ENCODE results near the gene CD274. TPM values are rescaled to one million over a fixed set of nuclear protein-coding genes. Genes with fewer than 3 reads are reported as not detected.
"Not testable (repeated sequence)": the region's sequence is repeated elsewhere in the genome, so short reads cannot be mapped to it uniquely, and the experiment has no call there.

CD274 gene
- total and polyA plus RNA-seq, 9 donors: 0.34 to 0.96 (median 0.74) TPM

DNA sequence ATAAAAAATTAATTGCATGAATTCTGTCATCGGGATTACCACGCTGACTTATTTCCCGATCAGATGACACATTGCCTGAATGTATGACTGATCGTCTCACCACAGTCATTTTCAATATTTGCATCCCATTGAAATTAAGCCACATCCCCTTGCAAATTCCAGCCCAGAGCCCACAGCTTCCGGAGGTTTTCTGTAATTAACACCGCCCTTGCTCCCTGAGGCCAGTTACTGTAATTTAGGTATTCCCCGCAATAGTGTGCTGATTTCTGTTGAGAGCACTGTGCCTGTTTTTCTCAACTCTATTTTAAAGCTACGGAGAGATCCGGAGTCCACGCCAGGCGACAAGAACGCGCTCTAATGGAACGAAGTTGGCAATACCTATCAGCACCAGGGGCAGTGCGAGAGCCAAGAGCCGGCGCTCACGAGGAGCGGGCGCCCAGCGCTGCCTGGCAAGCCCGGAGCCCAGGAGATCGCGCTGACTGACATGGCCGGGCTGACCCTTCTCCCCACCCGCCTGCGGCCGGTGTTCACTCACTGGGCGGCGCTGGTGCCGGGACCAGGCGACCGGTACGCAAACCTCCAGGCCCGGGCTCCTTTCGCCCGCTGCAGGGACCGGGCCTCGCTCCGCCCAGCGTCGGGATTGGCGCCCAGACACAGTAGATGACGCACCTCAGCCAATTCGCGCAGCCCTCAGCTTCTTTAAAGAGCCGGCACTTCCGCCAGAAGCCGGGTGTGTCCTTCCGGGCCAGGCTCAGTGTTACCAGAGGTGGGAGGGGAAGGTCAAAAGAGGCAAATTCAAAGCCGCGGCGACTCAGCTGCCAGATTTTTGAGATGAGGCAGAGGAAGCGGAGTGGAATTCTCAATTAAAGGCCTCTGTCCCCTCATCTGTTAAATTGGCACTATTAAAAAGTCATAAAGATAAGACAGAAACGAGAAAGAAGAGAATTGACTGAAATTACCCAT is 12.8 kb upstream of the CD274 start, which contains the start of gene PLGRKT:
Gene PLGRKT, minus strand, starts transcription at position 672 of the 963 bp plus-strand sequence. CDS start 5,948 bp downstream, outside the sequence.
- no peaks in the 10 kb centered on the region for H3K9me3 ChIP-seq (replicated peaks; ENCODE audit: control insufficient read depth, low read depth, low read length)
- DNase-seq: peak; percentile 98
- H3K4me1 ChIP-seq (ENCODE audit: control insufficient read depth, insufficient read depth, low read length): peaks cover 13% of the 10 kb centered on the region
- no peaks in the 10 kb centered on the region for H3K27me3 ChIP-seq (ENCODE audit: control insufficient read depth, insufficient read depth, low read length)
- H3K36me3 ChIP-seq (ENCODE audit: control insufficient read depth, insufficient read depth, low read length): peaks cover 13% of the 10 kb centered on the region
- WGBS (ENCODE audit: insufficient coverage): under 1% methylated on average over 49 of the region's 55 CpGs
- peak within 1 kb of the TSS; percentile 94 for H3K27ac ChIP-seq (ENCODE audit: low read length)
- peak within 1 kb of the TSS; percentile 87 for H3K4me3 ChIP-seq (ENCODE audit: low read length)

GRCh38 chr9:5438301-5439162 is 11.8 kb upstream of the CD274 start:
- peak; percentile 43 for DNase-seq
- 66% methylated on average over 17 of the region's 21 CpGs for WGBS (ENCODE audit: insufficient coverage)
- H3K36me3 ChIP-seq (ENCODE audit: control insufficient read depth, insufficient read depth, low read length): peaks cover 13% of the 10 kb centered on the region
- H3K27ac ChIP-seq (ENCODE audit: low read length): peak overlapping the region; percentile 94
- H3K4me3 ChIP-seq (ENCODE audit: low read length): peak overlapping the region; percentile 87
- H3K27me3 ChIP-seq (ENCODE audit: control insufficient read depth, insufficient read depth, low read length): no peaks in the 10 kb centered on the region
- H3K4me1 ChIP-seq (ENCODE audit: control insufficient read depth, insufficient read depth, low read length): peaks cover 13% of the 10 kb centered on the region
- H3K9me3 ChIP-seq (replicated peaks; ENCODE audit: control insufficient read depth, low read depth, low read length): no peaks in the 10 kb centered on the region

- 75% methylated on average over 2 of the region's 3 CpGs for WGBS (ENCODE audit: insufficient coverage)
- no peak overlapping the region for H3K27ac ChIP-seq (ENCODE audit: low read length)
- no peaks in the 10 kb centered on the region for H3K27me3 ChIP-seq (ENCODE audit: control insufficient read depth, insufficient read depth, low read length)
- H3K4me1 ChIP-seq (ENCODE audit: control insufficient read depth, insufficient read depth, low read length): peaks cover 13% of the 10 kb centered on the region
- H3K36me3 ChIP-seq (ENCODE audit: control insufficient read depth, insufficient read depth, low read length): peaks cover 6% of the 10 kb centered on the region
- H3K4me3 ChIP-seq (ENCODE audit: low read length): no peak overlapping the region
- no peak for DNase-seq
- no peaks in the 10 kb centered on the region for H3K9me3 ChIP-seq (replicated peaks; ENCODE audit: control insufficient read depth, low read depth, low read length)
Measured at GRCh38 chr9:5440426-5440825, 9.9 kb upstream of the CD274 start.

DNA sequence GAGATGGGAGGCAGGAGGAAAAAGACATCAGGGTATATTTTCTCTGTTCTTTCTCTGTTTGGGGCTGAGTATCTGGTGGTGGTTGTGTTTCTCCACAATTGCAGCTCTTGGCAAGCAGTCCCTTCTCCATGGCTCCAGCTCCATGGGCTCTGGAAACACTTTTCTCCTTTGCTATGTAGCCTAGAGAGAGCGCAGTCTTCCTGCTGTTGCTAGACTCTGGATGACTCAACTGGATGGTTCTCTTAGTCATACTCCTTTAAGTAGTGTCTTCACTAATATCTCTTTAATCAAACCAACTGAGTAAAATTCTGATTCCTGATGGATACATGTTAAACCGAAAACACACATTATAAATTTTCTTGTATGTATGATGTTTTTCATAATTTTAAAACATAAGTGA is 9.3 kb upstream of the CD274 start:
- H3K9me3 ChIP-seq (replicated peaks; ENCODE audit: control insufficient read depth, low read depth, low read length): no peaks in the 10 kb centered on the region
- H3K4me3 ChIP-seq (ENCODE audit: low read length): no peak overlapping the region
- peaks cover under 1% of the 10 kb centered on the region for H3K36me3 ChIP-seq (ENCODE audit: control insufficient read depth, insufficient read depth, low read length)
- H3K27ac ChIP-seq (ENCODE audit: low read length): no peak overlapping the region
- no peak for DNase-seq
- H3K4me1 ChIP-seq (ENCODE audit: control insufficient read depth, insufficient read depth, low read length): peaks cover 12% of the 10 kb centered on the region
- 100% methylated on average over 1 of the region's 2 CpGs for WGBS (ENCODE audit: insufficient coverage)
- no peaks in the 10 kb centered on the region for H3K27me3 ChIP-seq (ENCODE audit: control insufficient read depth, insufficient read depth, low read length)

GRCh38 chr9:5442400-5443011 is 7.8 kb upstream of the CD274 start:
- Histone ChIP-seq H3K27ac (ENCODE audit: low read length) (no peak overlapping the region), H3K9me3 (replicated peaks; ENCODE audit: control insufficient read depth, low read depth, low read length) (no peaks in the 10 kb centered on the region), H3K27me3 (ENCODE audit: control insufficient read depth, insufficient read depth, low read length) (no peaks in the 10 kb centered on the region), H3K4me1 (ENCODE audit: control insufficient read depth, insufficient read depth, low read length) (peaks cover 9% of the 10 kb centered on the region), H3K4me3 (ENCODE audit: low read length) (no peak overlapping the region), H3K36me3 (ENCODE audit: control insufficient read depth, insufficient read depth, low read length) (no peaks in the 10 kb centered on the region)
- DNase-seq: peak; percentile 64
- no CpG with 5 or more reads among the region's 2 CpGs for WGBS (ENCODE audit: insufficient coverage)

DNA sequence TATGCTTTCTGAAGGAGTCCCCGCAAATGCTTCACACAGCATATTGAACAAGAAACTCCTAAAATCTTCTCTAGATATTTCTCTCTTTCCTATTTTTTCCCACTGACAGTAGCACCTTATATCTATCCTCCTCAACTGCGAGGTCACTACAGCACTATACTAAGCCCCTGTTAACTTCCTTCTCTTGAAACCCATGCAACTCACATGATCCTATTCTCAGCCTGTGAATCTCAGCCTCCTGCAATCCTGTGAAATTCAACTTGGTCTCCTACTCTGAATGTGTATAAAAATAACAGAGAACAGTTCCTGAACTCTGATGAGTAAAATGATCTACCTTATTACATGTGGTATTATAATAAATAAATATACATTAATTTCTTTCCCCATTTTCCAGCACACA is 6.5 kb upstream of the CD274 start:
- no peaks in the 10 kb centered on the region for H3K9me3 ChIP-seq (replicated peaks; ENCODE audit: control insufficient read depth, low read depth, low read length)
- H3K27ac ChIP-seq (ENCODE audit: low read length): no peak overlapping the region
- DNase-seq: peak; percentile 31
- 60% methylated on average over 2 of the region's 2 CpGs for WGBS (ENCODE audit: insufficient coverage)
- H3K4me3 ChIP-seq (ENCODE audit: low read length): no peak overlapping the region
- no peaks in the 10 kb centered on the region for H3K36me3 ChIP-seq (ENCODE audit: control insufficient read depth, insufficient read depth, low read length)
- H3K4me1 ChIP-seq (ENCODE audit: control insufficient read depth, insufficient read depth, low read length): peaks cover 2% of the 10 kb centered on the region
- H3K27me3 ChIP-seq (ENCODE audit: control insufficient read depth, insufficient read depth, low read length): no peaks in the 10 kb centered on the region

DNA sequence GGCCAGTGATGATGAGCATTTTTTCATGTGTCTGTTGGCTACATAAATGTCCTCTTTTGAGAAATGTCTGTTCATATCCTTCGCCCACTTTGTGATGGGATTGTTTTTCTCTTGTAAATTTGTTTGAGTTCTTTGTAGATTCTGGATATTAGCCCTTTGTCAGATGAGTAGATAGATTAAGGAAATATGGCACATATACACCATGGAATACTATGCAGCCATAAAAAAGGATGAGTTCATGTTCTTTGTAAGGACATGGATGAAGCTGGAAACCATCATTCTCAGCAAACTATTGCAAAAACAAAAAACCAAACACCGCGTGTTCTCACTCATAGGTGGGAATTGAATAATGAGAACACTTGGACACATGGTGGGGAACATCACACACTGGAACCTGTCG is 5.2 kb upstream of the CD274 start:
- WGBS (ENCODE audit: insufficient coverage): no CpG with 5 or more reads among the region's 4 CpGs
- DNase-seq; H3K9me3 ChIP-seq (replicated peaks; ENCODE audit: control insufficient read depth, low read depth, low read length); H3K27ac ChIP-seq (ENCODE audit: low read length); H3K27me3 ChIP-seq (ENCODE audit: control insufficient read depth, insufficient read depth, low read length); H3K4me3 ChIP-seq (ENCODE audit: low read length); H3K36me3 ChIP-seq (ENCODE audit: control insufficient read depth, insufficient read depth, low read length); H3K4me1 ChIP-seq (ENCODE audit: control insufficient read depth, insufficient read depth, low read length): not testable (repeated sequence)

GRCh38 chr9:5445886-5446285 is 4.5 kb upstream of the CD274 start:
- no peaks in the 10 kb centered on the region for H3K27me3 ChIP-seq (ENCODE audit: control insufficient read depth, insufficient read depth, low read length)
- H3K4me3 ChIP-seq (ENCODE audit: low read length): no peak overlapping the region
- no peak overlapping the region for H3K27ac ChIP-seq (ENCODE audit: low read length)
- no peaks in the 10 kb centered on the region for H3K9me3 ChIP-seq (replicated peaks; ENCODE audit: control insufficient read depth, low read depth, low read length)
- no peaks in the 10 kb centered on the region for H3K36me3 ChIP-seq (ENCODE audit: control insufficient read depth, insufficient read depth, low read length)
- H3K4me1 ChIP-seq (ENCODE audit: control insufficient read depth, insufficient read depth, low read length): peaks cover 6% of the 10 kb centered on the region
- peak; percentile 11 for DNase-seq

GRCh38 chr9:5446451-5447236 is 3.7 kb upstream of the CD274 start:
- DNase-seq: peak; percentile 12
- no peak overlapping the region for H3K27ac ChIP-seq (ENCODE audit: low read length)
- H3K4me1 ChIP-seq (ENCODE audit: control insufficient read depth, insufficient read depth, low read length): peaks cover 6% of the 10 kb centered on the region

More at GRCh38 chr9:5446451-5447236, 3.7 kb upstream of the CD274 start:
- Histone ChIP-seq H3K9me3 (replicated peaks; ENCODE audit: control insufficient read depth, low read depth, low read length) (no peaks in the 10 kb centered on the region), H3K4me3 (ENCODE audit: low read length) (no peak overlapping the region), H3K36me3 (ENCODE audit: control insufficient read depth, insufficient read depth, low read length) (no peaks in the 10 kb centered on the region), H3K27me3 (ENCODE audit: control insufficient read depth, insufficient read depth, low read length) (no peaks in the 10 kb centered on the region)
- WGBS (ENCODE audit: insufficient coverage): 69% methylated on average over 2 of the region's 3 CpGs

All from muscle of leg (tissue), 11 donors.